ENCODE results near the gene SYNM.

- no peak for TF ChIP-seq CTCF (IDR thresholded peaks at IDR 0.05; ENCODE audit: low read length)
- no peak for TF ChIP-seq EZH2 (optimal IDR thresholded peaks at IDR 0.05; ENCODE audit: low read depth, low read length)
Measured at GRCh38 chr15:99058421-99058870, 46.4 kb upstream of the SYNM start.
